Kidney (tissue), 14 donors: ENCODE measurements around the gene SQOR. TPM values are rescaled to one million over a fixed set of nuclear protein-coding genes. Genes with fewer than 3 reads are reported as not detected.

Experiments
- DNase-seq, 5 donors: peaks; one replicate each; pipeline ENCODE4 v3.0.0-alpha.2; 2013 to 2020
- FAIRE-seq: peaks from 2 replicates; lab custom pipeline; 2012; peaks lifted over from hg19 to GRCh38; lab: Jason Lieb, UNC
- H3K27ac ChIP-seq, 2 donors: one replicate each; pipeline ENCODE4 v1.7.0; 2013; ENCODE audit warnings: low read depth in 2 of 2, low read length in 2 of 2, inconsistent platforms in 1 of 2
- H3K27me3 ChIP-seq: one replicate; pipeline ENCODE4 v1.7.1; 2013; ENCODE audit warnings: low read length, inconsistent platforms; ENCODE audit not compliant: control insufficient read depth, insufficient read depth
- H3K36me3 ChIP-seq, 3 donors: one replicate each; pipeline versions ENCODE4 v1.7.0 to v1.7.1; 2013; ENCODE audit warnings: low read length in 3 of 3, control low read depth in 1 of 3, inconsistent platforms in 1 of 3; ENCODE audit not compliant: insufficient read depth in 3 of 3, control insufficient read depth in 2 of 3
- H3K4me1 ChIP-seq, 3 donors: one replicate each; pipeline versions ENCODE4 v1.7.0 to v1.7.1; 2013; ENCODE audit warnings: low read length in 3 of 3, inconsistent platforms in 1 of 3, low read depth in 1 of 3; ENCODE audit not compliant: control insufficient read depth in 2 of 3, insufficient read depth in 2 of 3
- H3K4me3 ChIP-seq, 3 donors: one replicate each; pipeline versions ENCODE4 v1.7.0 to v1.8.1; 2013; ENCODE audit warnings: low read length in 3 of 3, control low read depth in 1 of 3, inconsistent platforms in 1 of 3
- H3K9ac ChIP-seq, 3 donors: one replicate each; pipeline versions ENCODE4 v1.7.0 to v1.7.1; 2013; ENCODE audit warnings: low read length in 3 of 3, control low read depth in 1 of 3, inconsistent platforms in 1 of 3
- H3K9me3 ChIP-seq, 3 donors: one replicate each; pipeline versions ENCODE4 v1.7.0 to v1.7.1; 2013; ENCODE audit warnings: low read length in 3 of 3, control low read depth in 1 of 3, inconsistent platforms in 1 of 3; ENCODE audit not compliant: control insufficient read depth in 2 of 3, insufficient read depth in 1 of 3
- CTCF ChIP-seq: IDR thresholded peaks from 3 replicates; pipeline ENCODE4 v1.5.1; 2012; ENCODE audit warnings: mild to moderate bottlenecking, moderate library complexity, borderline replicate concordance; ENCODE audit not compliant: insufficient read depth; ENCODE audit errors: extremely low read depth
- intact Hi-C: fragments of 100-400 bp; cut with DNase I; formaldehyde crosslinking; loops from one replicate; pipeline ENCODE4 v1.11.1; 2022
- polyA plus RNA-seq: library from polyadenylated mRNA; stranded (reverse); fragments of 350-450 nt; fragmentation: Illumina TruSeq; extraction: RNeasy Lipid Tissue Mini Kit (QIAGEN cat#74804); gene quantifications from one replicate; pipeline ENCODE4 v1.2.3, GENCODE V29; 2014; ENCODE audit warnings: low read depth, low replicate concordance; ENCODE audit not compliant: insufficient read depth
- total RNA-seq: library from RNA; stranded (reverse); fragmentation: NEBNext Ultra II Directional; extraction: Animal tissue kit (Norgen Biotek cat#: 25700); gene quantifications from one replicate; pipeline ENCODE4 v1.2.1, GENCODE V29; 2021
- donor health status: control.
- donor health status: control.
- donor health status: control.
- donor health status: control.
- donor health status: control.
- donor health status: DM: yes; HTN: yes; CAD: no.
- donor health status: Normal renal cell carcinoma (clear cell type).

Gene SQOR
- total and polyA plus RNA-seq, 2 donors from 2014 or later, result 43.4 to 67.5 TPM

GRCh38 chr15:45612790-45613415, 21.9 kb upstream of the SQOR start:
- Histone ChIP-seq H3K4me3 (no peak overlapping the region), H3K9me3 (no peaks in the 10 kb centered on the region), H3K36me3 (peaks cover 0 to 4% (median 0%) of the 10 kb centered on the region in 3 donors), H3K4me1 (no peaks in the 10 kb centered on the region), H3K9ac (no peak overlapping the region), H3K27me3 (no peaks in the 10 kb centered on the region), H3K27ac (no peak overlapping the region)
- TF ChIP-seq CTCF, result no peak
- intact Hi-C loops, result no loop called here
- FAIRE-seq (no peak), DNase-seq (no peak)

GRCh38 chr15:45616901-45617323, 17.9 kb upstream of the SQOR start:
- no peak for FAIRE-seq
- Histone ChIP-seq H3K27ac (no peak overlapping the region), H3K27me3 (no peaks in the 10 kb centered on the region), H3K36me3 (no peaks in the 10 kb centered on the region), H3K4me3 (no peak overlapping the region), H3K9me3 (no peaks in the 10 kb centered on the region), H3K4me1 (no peaks in the 10 kb centered on the region), H3K9ac (no peak overlapping the region)
- TF ChIP-seq CTCF, result no peak
- intact Hi-C loops, result no loop called here
- DNase-seq, result no peak

GRCh38 chr15:45618813-45619212, 16.0 kb upstream of the SQOR start:
- TF ChIP-seq CTCF, result no peak

More at GRCh38 chr15:45618813-45619212, 16.0 kb upstream of the SQOR start:
- intact Hi-C loops, result no loop called here
- FAIRE-seq (no peak), DNase-seq (peak in 3 of 5 donors; percentile 36 to 45 (median 44))
- no peaks in the 10 kb centered on the region for H3K27me3 ChIP-seq
- no peaks in the 10 kb centered on the region for H3K36me3 ChIP-seq
- H3K9ac ChIP-seq, result no peak overlapping the region
- no peak overlapping the region for H3K4me3 ChIP-seq
- no peak overlapping the region for H3K27ac ChIP-seq
- no peaks in the 10 kb centered on the region for H3K9me3 ChIP-seq
- no peaks in the 10 kb centered on the region for H3K4me1 ChIP-seq
